ENCODE measurements around the gene LHFPL2. TPM values are rescaled to one million over a fixed set of nuclear protein-coding genes. Genes with fewer than 3 reads are reported as not detected.

The LHFPL2 gene
- total RNA-seq, 2 donors from 2014 or later: 30.1 to 72.6 TPM

- Histone ChIP-seq H3K4me3 (no peak overlapping the region), H3K9me3 (no peaks in the 10 kb centered on the region), H3K36me3 (no peaks in the 10 kb centered on the region), H3K27me3 (replicated peaks; ENCODE audit: insufficient read depth) (no peaks in the 10 kb centered on the region), H3K4me1 (ENCODE audit: control insufficient read depth in 1 of 2, low read depth in 2 of 2) (peaks cover 31 to 80% of the 10 kb centered on the region in 2 donors), H3K27ac (no peak overlapping the region)
- ATAC-seq (ENCODE audit: insufficient number of reproducible peaks, low FRiP score, low read depth) (no peak), DNase-seq (ENCODE audit: low spot score) (no peak)
- TF ChIP-seq CTCF (IDR thresholded peaks at IDR 0.05): no peak
Measured at GRCh38 chr5:78593465-78593864, 55.1 kb downstream of the LHFPL2 start.

- no peaks in the 10 kb centered on the region for H3K36me3 ChIP-seq
- H3K27ac ChIP-seq: no peak overlapping the region
- H3K9me3 ChIP-seq: no peaks in the 10 kb centered on the region
- TF ChIP-seq CTCF (IDR thresholded peaks at IDR 0.05): no peak
- H3K4me1 ChIP-seq (ENCODE audit: control insufficient read depth in 1 of 2, low read depth in 2 of 2): peaks cover 37 to 80% of the 10 kb centered on the region in 2 donors
- ATAC-seq (ENCODE audit: insufficient number of reproducible peaks, low FRiP score, low read depth) (no peak), DNase-seq (ENCODE audit: low spot score) (no peak)
- no peaks in the 10 kb centered on the region for H3K27me3 ChIP-seq (replicated peaks; ENCODE audit: insufficient read depth)
- H3K4me3 ChIP-seq: no peak overlapping the region
Measured at GRCh38 chr5:78592735-78593386, 55.7 kb downstream of the LHFPL2 start.

GRCh38 chr5:78591972-78592700 is 56.4 kb downstream of the LHFPL2 start:
- H3K4me1 ChIP-seq (ENCODE audit: control insufficient read depth in 1 of 2, low read depth in 2 of 2): peaks cover 42 to 80% of the 10 kb centered on the region in 2 donors

GRCh38 chr5:78591138-78591612 is 57.4 kb downstream of the LHFPL2 start:
- DNase-seq (ENCODE audit: low spot score) (no peak), ATAC-seq (ENCODE audit: insufficient number of reproducible peaks, low FRiP score, low read depth) (no peak)
- H3K36me3 ChIP-seq: no peaks in the 10 kb centered on the region
- peak overlapping the region; percentile 38 for H3K4me3 ChIP-seq
- peaks cover 50 to 81% of the 10 kb centered on the region in 2 donors for H3K4me1 ChIP-seq (ENCODE audit: control insufficient read depth in 1 of 2, low read depth in 2 of 2)
- no peak for TF ChIP-seq CTCF (IDR thresholded peaks at IDR 0.05)
- H3K9me3 ChIP-seq: no peaks in the 10 kb centered on the region
- peak overlapping the region in 1 of 2 donors; percentile 22 for H3K27ac ChIP-seq
- no peaks in the 10 kb centered on the region for H3K27me3 ChIP-seq (replicated peaks; ENCODE audit: insufficient read depth)

More at GRCh38 chr5:78591972-78592700, 56.4 kb downstream of the LHFPL2 start:
- peak overlapping the region in 1 of 2 donors; percentile 22 for H3K27ac ChIP-seq
- DNase-seq (ENCODE audit: low spot score) (no peak), ATAC-seq (ENCODE audit: insufficient number of reproducible peaks, low FRiP score, low read depth) (no peak)
- H3K9me3 ChIP-seq: no peaks in the 10 kb centered on the region
- no peak for TF ChIP-seq CTCF (IDR thresholded peaks at IDR 0.05)
- H3K4me3 ChIP-seq: peak overlapping the region; percentile 38
- H3K27me3 ChIP-seq (replicated peaks; ENCODE audit: insufficient read depth): no peaks in the 10 kb centered on the region
- no peaks in the 10 kb centered on the region for H3K36me3 ChIP-seq

- no peaks in the 10 kb centered on the region for H3K27me3 ChIP-seq (replicated peaks; ENCODE audit: insufficient read depth)
- no peak for TF ChIP-seq CTCF (IDR thresholded peaks at IDR 0.05)
Measured at GRCh38 chr5:78589923-78590322, 58.6 kb downstream of the LHFPL2 start.

More at GRCh38 chr5:78589923-78590322, 58.6 kb downstream of the LHFPL2 start:
- no peak overlapping the region for H3K27ac ChIP-seq
- no peak overlapping the region for H3K4me3 ChIP-seq
- no peaks in the 10 kb centered on the region for H3K9me3 ChIP-seq
- H3K4me1 ChIP-seq (ENCODE audit: control insufficient read depth in 1 of 2, low read depth in 2 of 2): peaks cover 44 to 70% of the 10 kb centered on the region in 2 donors
- ATAC-seq (ENCODE audit: insufficient number of reproducible peaks, low FRiP score, low read depth): no peak
- H3K36me3 ChIP-seq: no peaks in the 10 kb centered on the region
- DNase-seq (ENCODE audit: low spot score): no peak
